Left lung (tissue), 10 donors: ENCODE results near the gene PLOD3. TPM values are rescaled to one million over a fixed set of nuclear protein-coding genes. Genes with fewer than 3 reads are reported as not detected.

Experiments
- ATAC-seq: fragments of 200-7000 bp; cut with Tn5 transposase; one replicate; pipeline ENCODE4 v1.9.1; 2020; ENCODE audit warnings: moderate library complexity
- DNase-seq, 4 donors: peaks; one replicate each; pipeline ENCODE4 v3.0.0-alpha.2; 2013 to 2020
- H3K27ac ChIP-seq, 2 donors: fragments of 200-600 bp; sonication (generic) in 1 of 2; one replicate each; pipeline versions ENCODE4 v1.5.0 to v1.8.0; 2020 to 2021
- H3K27me3 ChIP-seq, 2 donors: fragments of 200-600 bp; sonication (generic) in 1 of 2; one replicate each; pipeline versions ENCODE4 v1.5.0 to v1.8.0; 2020 to 2021
- H3K36me3 ChIP-seq, 2 donors: fragments of 200-600 bp; sonication (generic) in 1 of 2; one replicate each; pipeline versions ENCODE4 v1.5.0 to v1.8.0; 2020 to 2021
- H3K4me1 ChIP-seq, 2 donors: fragments of 200-600 bp; one replicate each; pipeline ENCODE4 v1.8.0; 2021
- H3K4me3 ChIP-seq, 2 donors: fragments of 200-600 bp; sonication (generic) in 1 of 2; one replicate each; pipeline versions ENCODE4 v1.5.0 to v1.8.0; 2020 to 2021; ENCODE audit warnings: mild to moderate bottlenecking in 1 of 2
- H3K9me3 ChIP-seq, 2 donors: fragments of 200-600 bp; sonication (generic) in 1 of 2; one replicate each; pipeline versions ENCODE4 v1.5.0 to v1.8.0; 2020 to 2021
- CTCF ChIP-seq, 2 donors: fragments of 200-600 bp; sonication (generic) in 1 of 2; IDR thresholded peaks; one replicate each; pipeline versions ENCODE4 v1.5.0 to v1.8.0; 2021; ENCODE audit warnings: antibody characterized with exemption in 2 of 2
- intact Hi-C, 2 donors: fragments of 100-400 bp; cut with DNase I; formaldehyde crosslinking; loops; one replicate each; pipeline versions ENCODE4 v1.11.2 to v1.14.2; 2022
- polyA plus RNA-seq, 6 donors: library from polyadenylated mRNA; unstranded; fragments of 120-200 nt; gene quantifications; one replicate each; pipeline ENCODE4 v1.2.1, GENCODE V29; 2013; ENCODE audit not compliant: insufficient read length in 6 of 6
- total RNA-seq, 2 donors: library from RNA; stranded (reverse); fragmentation: NEBNext Ultra II Directional; extraction: Animal tissue kit (Norgen Biotek cat#: 25700); gene quantifications; one replicate each; pipeline ENCODE4 v1.2.1, GENCODE V29; 2021
- donor health status: DM: no; HTN: yes; CAD: no.
- donor health status: DM: no; HTN: no; CAD: no.

The PLOD3 gene
- total and polyA plus RNA-seq, 8 donors: 60.9 to 120 (median 66.2) TPM

DNA sequence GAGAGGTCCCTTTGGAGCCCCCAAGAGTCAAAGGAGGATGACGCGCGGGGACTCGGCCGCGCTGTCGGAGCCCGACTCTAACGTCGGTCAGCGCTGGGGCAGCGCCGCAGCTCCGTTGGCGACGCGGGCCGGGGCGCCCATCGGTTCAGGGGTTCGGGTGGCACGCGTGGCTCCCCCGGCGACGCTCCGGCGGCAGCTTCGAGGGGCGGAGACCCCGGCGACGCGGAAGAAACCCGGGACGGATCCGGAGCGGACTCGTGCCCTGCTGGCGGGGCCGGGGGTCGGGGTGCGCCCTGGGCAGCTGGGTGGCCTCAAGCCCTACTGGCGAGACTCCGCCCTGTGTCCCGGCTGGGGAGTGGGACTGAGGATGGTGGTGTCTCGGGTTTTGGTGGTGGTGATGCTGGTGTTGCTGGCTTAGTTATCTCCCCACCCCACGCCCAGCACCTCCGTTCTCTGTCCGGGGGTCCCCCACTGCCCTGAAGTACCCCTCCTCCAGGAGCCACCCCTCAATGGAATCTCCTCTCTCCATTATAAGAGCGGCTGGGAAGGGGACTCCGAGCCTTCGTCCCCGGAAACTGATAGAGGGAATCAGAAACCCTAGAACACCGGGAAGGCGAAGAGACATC lies 37.1 kb downstream of the PLOD3 start, which contains the start of gene NAT16:
TSS of gene NAT16 (minus strand) at position 164 of the 626 bp plus-strand sequence. CDS start 5,486 bp downstream, outside the sequence.
- DNase-seq (no peak), ATAC-seq (no peak)
- no peak within 1 kb of the TSS for H3K27ac ChIP-seq
- peaks cover 63 to 94% of the 10 kb centered on the region in 2 donors for H3K27me3 ChIP-seq
- no peak within 1 kb of the TSS for H3K4me3 ChIP-seq
- intact Hi-C loops: no loop called here
- H3K36me3 ChIP-seq: no peaks in the 10 kb centered on the region
- TF ChIP-seq CTCF (IDR thresholded peaks at IDR 0.05): no peak
- no peaks in the 10 kb centered on the region for H3K4me1 ChIP-seq
- H3K9me3 ChIP-seq: no peaks in the 10 kb centered on the region

GRCh38 chr7:101179713-101180112 lies 37.7 kb downstream of the PLOD3 start:
- DNase-seq (no peak), ATAC-seq (no peak)
- H3K27me3 ChIP-seq: peaks cover 68 to 100% of the 10 kb centered on the region in 2 donors
- no peaks in the 10 kb centered on the region for H3K36me3 ChIP-seq
- intact Hi-C loops: no loop called here
- no peak overlapping the region for H3K27ac ChIP-seq
- H3K4me1 ChIP-seq: no peaks in the 10 kb centered on the region
- no peak for TF ChIP-seq CTCF (IDR thresholded peaks at IDR 0.05)
- no peaks in the 10 kb centered on the region for H3K9me3 ChIP-seq
- H3K4me3 ChIP-seq: no peak overlapping the region

- DNase-seq: no peak
- H3K27me3 ChIP-seq: peaks cover 74 to 100% of the 10 kb centered on the region in 2 donors
- H3K27ac ChIP-seq: no peak overlapping the region
- no peaks in the 10 kb centered on the region for H3K9me3 ChIP-seq
- no peak for TF ChIP-seq CTCF (IDR thresholded peaks at IDR 0.05)
- intact Hi-C loops: no loop called here
- no peaks in the 10 kb centered on the region for H3K4me1 ChIP-seq
- no peaks in the 10 kb centered on the region for H3K36me3 ChIP-seq
- no peak overlapping the region for H3K4me3 ChIP-seq
- ATAC-seq: no peak
These were observed 38.3 kb downstream of the PLOD3 start for GRCh38 chr7:101179117-101179516.

DNA sequence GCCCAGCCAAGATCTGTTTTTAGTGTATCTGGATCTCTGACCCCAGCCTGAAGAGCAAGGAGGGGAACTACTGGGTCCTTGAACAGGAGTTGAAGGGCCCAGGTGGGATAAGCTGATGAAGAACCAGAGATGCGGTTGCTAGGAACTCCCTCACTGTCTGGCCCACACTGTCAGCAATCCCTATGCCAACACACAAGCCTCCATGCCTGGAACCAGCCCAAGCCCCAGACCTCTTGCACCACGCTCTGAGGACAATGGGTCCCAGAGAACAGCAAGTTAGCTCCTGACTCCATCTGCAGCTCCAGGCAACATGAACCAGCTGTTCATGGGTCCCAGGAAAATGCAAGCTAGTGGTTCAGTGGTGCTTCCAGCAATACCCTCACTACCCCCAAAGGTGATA lies 39.7 kb downstream of the PLOD3 start:
- no peak for ATAC-seq
- Histone ChIP-seq H3K27me3 (peaks cover 89 to 100% of the 10 kb centered on the region in 2 donors), H3K9me3 (no peaks in the 10 kb centered on the region), H3K36me3 (no peaks in the 10 kb centered on the region), H3K4me3 (no peak overlapping the region), H3K27ac (no peak overlapping the region), H3K4me1 (peaks cover 10 to 13% of the 10 kb centered on the region in 2 donors)
- intact Hi-C loops: no loop called here
- DNase-seq: no peak
- no peak for TF ChIP-seq CTCF (IDR thresholded peaks at IDR 0.05)

DNA sequence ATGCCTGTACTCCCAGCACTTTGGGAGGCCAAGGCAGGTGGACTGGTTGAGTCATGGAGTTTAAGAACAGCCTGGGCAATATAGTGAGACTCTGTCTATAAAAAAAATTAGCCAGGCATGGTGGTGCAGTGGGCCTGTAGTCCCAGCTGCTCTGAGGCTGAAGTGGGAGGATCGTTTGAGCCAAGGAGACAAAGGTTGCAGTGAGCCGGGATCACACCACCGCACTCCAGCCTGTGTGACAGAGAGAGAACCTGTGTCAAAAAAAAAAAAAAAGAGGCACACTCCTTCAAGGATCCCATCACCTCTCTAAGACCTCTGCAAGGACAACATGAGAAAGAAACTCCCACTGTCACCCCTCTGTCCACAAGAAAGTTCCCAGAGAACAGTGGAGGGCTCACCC lies 41.7 kb downstream of the PLOD3 start:
- ATAC-seq: no peak
- no peak for TF ChIP-seq CTCF (IDR thresholded peaks at IDR 0.05)
- H3K4me1 ChIP-seq: peaks cover 14 to 26% of the 10 kb centered on the region in 2 donors
- intact Hi-C loops: no loop called here
- no peak for DNase-seq
- no peak overlapping the region for H3K27ac ChIP-seq
- no peaks in the 10 kb centered on the region for H3K9me3 ChIP-seq
- no peaks in the 10 kb centered on the region for H3K36me3 ChIP-seq
- H3K27me3 ChIP-seq: peaks cover 100% of the 10 kb centered on the region in 2 donors
- H3K4me3 ChIP-seq: no peak overlapping the region
